Measurements from ENCODE around the gene OPCML. TPM values are rescaled to one million over a fixed set of nuclear protein-coding genes. Genes with fewer than 3 reads are reported as not detected.

OPCML gene
- polyA plus RNA-seq, 3 donors: not detected

DNA sequence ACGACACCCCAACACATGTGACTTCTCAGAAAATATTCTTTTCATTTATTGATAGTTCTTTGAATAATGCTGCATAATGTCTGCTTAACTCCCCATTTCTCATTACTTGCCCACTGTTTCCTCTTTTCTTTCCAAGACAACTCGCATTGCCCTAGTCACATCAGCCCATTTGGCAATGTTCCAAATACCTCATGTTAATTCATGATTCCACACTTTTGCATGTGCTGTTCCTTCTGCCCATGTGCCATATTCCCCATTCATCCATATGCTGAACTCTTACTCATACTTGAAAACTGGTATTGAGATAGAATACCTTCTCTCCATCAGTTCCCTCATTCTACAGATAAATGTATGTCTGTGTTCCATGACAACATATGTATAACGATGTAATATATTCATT is 993.7 kb downstream of the OPCML start:
- TF ChIP-seq, protein P1, sequence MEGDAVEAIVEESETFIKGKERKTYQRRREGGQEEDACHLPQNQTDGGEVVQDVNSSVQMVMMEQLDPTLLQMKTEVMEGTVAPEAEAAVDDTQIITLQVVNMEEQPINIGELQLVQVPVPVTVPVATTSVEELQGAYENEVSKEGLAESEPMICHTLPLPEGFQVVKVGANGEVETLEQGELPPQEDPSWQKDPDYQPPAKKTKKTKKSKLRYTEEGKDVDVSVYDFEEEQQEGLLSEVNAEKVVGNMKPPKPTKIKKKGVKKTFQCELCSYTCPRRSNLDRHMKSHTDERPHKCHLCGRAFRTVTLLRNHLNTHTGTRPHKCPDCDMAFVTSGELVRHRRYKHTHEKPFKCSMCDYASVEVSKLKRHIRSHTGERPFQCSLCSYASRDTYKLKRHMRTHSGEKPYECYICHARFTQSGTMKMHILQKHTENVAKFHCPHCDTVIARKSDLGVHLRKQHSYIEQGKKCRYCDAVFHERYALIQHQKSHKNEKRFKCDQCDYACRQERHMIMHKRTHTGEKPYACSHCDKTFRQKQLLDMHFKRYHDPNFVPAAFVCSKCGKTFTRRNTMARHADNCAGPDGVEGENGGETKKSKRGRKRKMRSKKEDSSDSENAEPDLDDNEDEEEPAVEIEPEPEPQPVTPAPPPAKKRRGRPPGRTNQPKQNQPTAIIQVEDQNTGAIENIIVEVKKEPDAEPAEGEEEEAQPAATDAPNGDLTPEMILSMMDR (IDR thresholded peaks at IDR 0.05): no peak
- H3K9me3 ChIP-seq (replicated peaks in 1 of 2; ENCODE audit: control insufficient read depth in 1 of 2, insufficient read depth in 1 of 2, low read length in 2 of 2): no peaks in the 10 kb centered on the region
- Mint-ChIP-seq H3K9me3 (peaks cover 0 to 3% (median 0%) of the 10 kb centered on the region in 7 donors), H3K4me3 (no peak overlapping the region), H3K27me3 (ENCODE audit: low read depth in 3 of 3) (no peaks in the 10 kb centered on the region), H3K4me1 (no peaks in the 10 kb centered on the region), H3K36me3 (no peaks in the 10 kb centered on the region), H3K27ac (no peak overlapping the region)
- no peak overlapping the region for H3K4me3 ChIP-seq (replicated peaks in 1 of 3; ENCODE audit: low read depth in 2 of 3, low read length in 3 of 3)
- no peaks in the 10 kb centered on the region for H4K20me1 ChIP-seq (ENCODE audit: insufficient read depth, low read length)
- no peak for DNase-seq
- no peaks in the 10 kb centered on the region for H3K36me3 ChIP-seq (replicated peaks in 1 of 2; ENCODE audit: control insufficient read depth in 1 of 2, insufficient read depth in 2 of 2, low read length in 2 of 2)
- WGBS (ENCODE audit: insufficient coverage): 20% methylated on average over 1 of the region's 3 CpGs
- intact Hi-C loops (cut with micrococcal nuclease): no loop called here
- peaks cover 0 to 15% of the 10 kb centered on the region in 2 donors for H3K4me1 ChIP-seq (ENCODE audit: control insufficient read depth in 1 of 2, insufficient read depth in 2 of 2, low read length in 2 of 2)
- no peaks in the 10 kb centered on the region for H3K27me3 ChIP-seq (ENCODE audit: control insufficient read depth in 2 of 2, insufficient read depth in 2 of 2, low read length in 2 of 2)
- no peak overlapping the region for H2AFZ ChIP-seq (ENCODE audit: insufficient read depth, low read depth, low read length, poor library complexity, severe bottlenecking)
- no peaks in the 10 kb centered on the region for H3K79me2 ChIP-seq (ENCODE audit: insufficient read depth, low read length)
- H3K27ac ChIP-seq (ENCODE audit: low read depth in 1 of 2, low read length in 2 of 2): no peak overlapping the region
- no peak overlapping the region for H3K9ac ChIP-seq (ENCODE audit: insufficient read depth, low read length, poor library complexity, severe bottlenecking)
- no peak overlapping the region for H3K4me2 ChIP-seq (replicated peaks; ENCODE audit: extremely low read depth, low read length, poor library complexity, severe bottlenecking)

DNA sequence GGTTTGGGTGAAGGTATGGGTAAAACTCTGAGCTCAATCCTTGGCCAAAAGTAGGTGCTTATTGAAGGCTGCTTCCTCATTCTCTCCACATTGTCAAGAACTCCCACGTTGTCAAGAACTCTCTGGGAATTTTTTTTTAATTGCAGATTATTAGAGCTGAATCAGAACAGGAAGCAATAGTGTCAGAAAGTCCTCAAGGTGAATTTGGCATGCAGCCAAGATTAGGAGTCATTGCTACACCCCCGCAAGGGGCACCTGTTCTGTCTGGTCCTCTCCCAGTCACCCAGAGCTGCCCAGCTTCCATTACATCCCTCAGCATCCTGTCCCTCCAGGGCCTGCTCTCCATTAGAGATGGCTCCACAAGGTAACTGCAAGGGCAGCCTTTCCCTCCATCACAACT is 996.5 kb downstream of the OPCML start:
- Histone ChIP-seq H3K4me3 (replicated peaks in 1 of 3; ENCODE audit: low read depth in 2 of 3, low read length in 3 of 3) (no peak overlapping the region), H3K79me2 (ENCODE audit: insufficient read depth, low read length) (no peaks in the 10 kb centered on the region), H3K9me3 (replicated peaks in 1 of 2; ENCODE audit: control insufficient read depth in 1 of 2, insufficient read depth in 1 of 2, low read length in 2 of 2) (no peaks in the 10 kb centered on the region), H2AFZ (ENCODE audit: insufficient read depth, low read depth, low read length, poor library complexity, severe bottlenecking) (no peak overlapping the region), H4K20me1 (ENCODE audit: insufficient read depth, low read length) (no peaks in the 10 kb centered on the region), H3K9ac (ENCODE audit: insufficient read depth, low read length, poor library complexity, severe bottlenecking) (no peak overlapping the region), H3K27me3 (ENCODE audit: control insufficient read depth in 2 of 2, insufficient read depth in 2 of 2, low read length in 2 of 2) (no peaks in the 10 kb centered on the region), H3K27ac (ENCODE audit: low read depth in 1 of 2, low read length in 2 of 2) (no peak overlapping the region), H3K4me1 (ENCODE audit: control insufficient read depth in 1 of 2, insufficient read depth in 2 of 2, low read length in 2 of 2) (peaks cover 0 to 7% of the 10 kb centered on the region in 2 donors), H3K36me3 (replicated peaks in 1 of 2; ENCODE audit: control insufficient read depth in 1 of 2, insufficient read depth in 2 of 2, low read length in 2 of 2) (no peaks in the 10 kb centered on the region), H3K4me2 (replicated peaks; ENCODE audit: extremely low read depth, low read length, poor library complexity, severe bottlenecking) (no peak overlapping the region)
- no peaks in the 10 kb centered on the region for H3K27me3 Mint-ChIP-seq (ENCODE audit: low read depth in 3 of 3)
- intact Hi-C loops (cut with micrococcal nuclease): no loop called here
- no peak for DNase-seq
- no peak overlapping the region for H3K27ac Mint-ChIP-seq
- no peak overlapping the region for H3K4me3 Mint-ChIP-seq
- H3K4me1 Mint-ChIP-seq: no peaks in the 10 kb centered on the region
- 33% methylated on average over 1 of the region's 2 CpGs for WGBS (ENCODE audit: insufficient coverage)
- H3K36me3 Mint-ChIP-seq: no peaks in the 10 kb centered on the region
- no peaks in the 10 kb centered on the region for H3K9me3 Mint-ChIP-seq
- TF ChIP-seq, protein P1 (IDR thresholded peaks at IDR 0.05): no peak
